Esophagus muscularis mucosa (tissue), 4 donors: Measurements from ENCODE around the gene SHLD2.

Source experiments
- CTCF ChIP-seq, 3 experiments: fragments of 200-600 bp in 2 of 3; fragments of 450-650 bp in 1 of 3; sonication (generic) in 2 of 3; IDR thresholded peaks; one replicate each; pipeline ENCODE4 v1.5.1; 2017 to 2019; ENCODE audit warnings: antibody characterized with exemption in 3 of 3, mild to moderate bottlenecking in 2 of 3, moderate library complexity in 1 of 3
- EP300 ChIP-seq: sonication (generic); formaldehyde crosslinking; IDR thresholded peaks from one replicate; pipeline ENCODE4 v1.6.1; 2017; ENCODE audit warnings: antibody characterized with exemption
- POLR2A ChIP-seq: fragments of 450-650 bp; IDR thresholded peaks from one replicate; pipeline ENCODE4 v1.6.1; 2017; ENCODE audit warnings: antibody characterized with exemption, moderate library complexity, mild to moderate bottlenecking, low read depth

- TF ChIP-seq CTCF (IDR thresholded peaks at IDR 0.05): no peak
- TF ChIP-seq POLR2A: no peak
- no peak for TF ChIP-seq EP300
Measured at GRCh38 chr10:87064651-87065050, 30.4 kb upstream of the SHLD2 start.
